OCI-LY1 (cell line): Measurements from ENCODE around the gene GIPC3.

Experiments used
- CTCF ChIP-seq: fragments of 200-600 bp; sonication (generic), shearing (Covaris generic); IDR thresholded peaks from 2 replicates; pipeline ENCODE4 v1.5.1; 2017; ENCODE audit warnings: mild to moderate bottlenecking, antibody characterized with exemption, low read length, moderate library complexity, mixed read lengths
- EZH2 ChIP-seq: fragments of 200-600 bp; sonication (generic), shearing (Covaris generic); IDR thresholded peaks from 2 replicates; pipeline ENCODE4 v1.8.0; 2017; ENCODE audit warnings: borderline replicate concordance, mixed run types, mild to moderate bottlenecking, antibody characterized with exemption, low read length, moderate library complexity, mixed read lengths

DNA sequence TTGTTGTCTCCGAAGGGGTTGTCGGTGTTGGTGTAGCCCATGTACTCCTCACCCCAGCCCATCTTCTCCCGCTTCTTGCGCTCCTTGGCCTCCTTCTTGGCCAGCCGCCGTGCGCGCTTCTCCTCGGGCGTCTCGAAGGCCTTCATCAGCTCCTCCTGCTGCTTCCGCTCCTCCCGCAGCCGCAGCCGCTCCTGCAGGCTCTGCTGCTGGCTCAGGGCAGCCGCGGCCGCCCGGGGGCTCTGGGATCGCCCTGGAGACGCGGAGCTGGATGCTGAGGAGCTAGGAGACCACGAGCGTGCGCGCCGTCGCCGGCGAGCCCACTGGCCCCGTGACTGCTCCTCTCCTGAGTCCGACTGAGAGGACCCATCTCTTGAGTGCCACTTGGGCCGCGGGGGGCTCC is 38.4 kb downstream of the GIPC3 start:
- TF ChIP-seq CTCF (no peak), EZH2 (no peak)
